ENCODE data around the gene CRB1.

Gene CRB1

DNA sequence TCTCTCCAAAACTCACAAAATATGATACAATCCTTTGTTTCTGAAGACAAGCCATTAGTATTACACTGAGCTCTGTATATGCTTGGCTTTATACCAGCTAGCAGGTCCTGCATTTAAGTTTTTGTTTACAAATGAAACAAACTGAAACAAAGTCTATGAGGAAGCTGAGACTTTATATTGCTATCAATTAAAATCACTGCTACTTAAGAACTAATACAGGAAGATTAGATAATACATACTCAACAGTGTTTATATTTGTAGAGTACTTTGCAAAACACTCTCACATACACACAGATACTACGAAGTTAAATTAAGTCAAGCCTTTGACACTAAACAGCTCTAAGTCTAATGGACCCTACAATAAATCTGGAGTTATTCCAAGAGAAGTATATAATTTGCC, 247.4 kb downstream of the CRB1 start:
- in situ Hi-C loops (cut with HindIII; ENCODE audit: low sequenced_read_pairs), result no loop called here

DNA sequence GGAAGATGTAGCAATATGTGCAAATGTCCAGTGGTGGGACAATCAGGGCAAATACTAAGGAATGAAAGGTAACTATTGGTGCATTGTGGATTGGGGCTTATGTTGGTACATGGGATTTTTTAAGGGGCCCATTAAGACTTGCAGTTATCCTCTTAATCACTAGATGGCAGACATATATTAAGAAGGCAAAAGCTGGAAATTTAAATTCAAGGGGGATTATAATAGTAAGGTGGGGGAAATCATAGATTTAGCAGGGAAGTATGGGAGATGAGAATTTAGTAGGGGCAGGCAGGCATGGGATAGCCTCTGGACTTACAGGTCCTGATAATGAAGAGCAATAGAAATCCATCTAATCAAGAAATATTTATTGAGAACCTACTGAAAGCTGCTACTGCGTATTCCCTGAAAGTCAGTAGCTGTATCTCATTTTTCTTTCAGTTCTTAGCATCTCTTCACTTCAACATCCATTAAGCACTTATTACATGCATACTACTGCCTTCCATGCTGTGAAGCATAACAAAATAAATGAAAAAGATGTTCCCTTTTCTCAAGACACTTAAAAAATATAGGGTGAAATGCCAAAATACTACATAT, 251.8 kb downstream of the CRB1 start:
- in situ Hi-C loops (cut with HindIII; ENCODE audit: low sequenced_read_pairs), result no loop called here

- in situ Hi-C loops (cut with HindIII; ENCODE audit: low sequenced_read_pairs), result no loop called here
Observed at GRCh38 chr1:197521118-197521739, 253.2 kb downstream of the CRB1 start.

DNA sequence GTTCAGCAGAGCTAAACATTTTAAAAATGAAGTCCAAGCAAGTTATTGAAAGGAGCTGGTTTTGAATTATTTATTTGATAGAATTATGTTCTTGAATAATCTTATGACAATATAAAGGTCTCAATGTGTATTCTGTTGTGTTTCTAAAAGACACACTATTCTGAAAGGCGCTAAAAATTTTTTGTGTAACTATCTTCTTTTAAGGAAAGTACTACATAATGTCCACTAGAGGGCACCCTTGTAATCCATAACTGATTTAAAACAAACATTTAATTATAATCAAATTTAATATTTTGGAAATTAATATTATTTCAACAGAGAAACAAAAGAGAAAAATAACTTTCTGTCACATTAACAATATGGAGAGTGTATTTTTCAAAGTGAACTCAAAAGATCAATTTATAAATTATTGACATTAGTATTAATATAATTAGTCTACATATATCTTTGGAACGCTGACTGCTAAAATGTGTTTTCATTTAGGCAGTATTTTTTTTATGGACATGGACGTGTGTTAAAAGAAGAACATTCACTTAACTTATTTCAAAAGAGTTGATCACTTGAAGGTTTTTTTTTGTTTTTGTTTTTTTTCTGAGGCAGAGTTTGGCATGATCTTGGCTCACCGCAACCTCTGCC, 258.8 kb downstream of the CRB1 start:
- in situ Hi-C loops (cut with HindIII; ENCODE audit: low sequenced_read_pairs), result no loop called here

Measured in DLD1 (cell line).